Measurements from ENCODE around the gene MYL5.

- TF ChIP-seq EZH2 (IDR thresholded peaks at IDR 0.05) = no peak
- no peak for TF ChIP-seq POLR2AphosphoS5 (IDR thresholded peaks at IDR 0.05; ENCODE audit: borderline replicate concordance, low read depth, low read length)
- TF ChIP-seq FOXP2 (optimal IDR thresholded peaks at IDR 0.05; ENCODE audit: control extremely low read depth, extremely low read length, insufficient read depth) = no peak
These were observed 26.9 kb upstream of the MYL5 start for GRCh38 chr4:647481-647880.

All from SK-N-MC (cell line).